GM13976 (cell line): Measurements from ENCODE around the gene PTPRG.

ENCODE experiments used
- DNase-seq: peaks from one replicate; pipeline ENCODE4 v3.0.0; 2012; ENCODE audit warnings: low spot score
- CTCF ChIP-seq: IDR thresholded peaks from 2 replicates; pipeline ENCODE4 v1.5.1; 2012; ENCODE audit warnings: borderline replicate concordance, mild to moderate bottlenecking; ENCODE audit not compliant: insufficient read depth; ENCODE audit errors: extremely low read depth, missing control alignments, control extremely low read depth
- in situ Hi-C: fragments of 300-500 bp; cut with MboI; formaldehyde crosslinking; loops from one replicate; pipeline ENCODE4 v1.12.0; 2022; ENCODE audit warnings: low sequenced_read_pairs, mixed read lengths, inconsistent platforms; ENCODE audit not compliant: unreplicated experiment

The PTPRG gene

GRCh38 chr3:61945657-61946056, 384.3 kb downstream of the PTPRG start:
- in situ Hi-C loops: no loop called here
- DNase-seq: no peak
- TF ChIP-seq CTCF: no peak

GRCh38 chr3:61946570-61947324, 385.4 kb downstream of the PTPRG start:
- in situ Hi-C loops: no loop called here
- DNase-seq: no peak
- TF ChIP-seq CTCF: no peak

GRCh38 chr3:61947456-61947855, 386.1 kb downstream of the PTPRG start:
- no peak for TF ChIP-seq CTCF

GRCh38 chr3:61948699-61949305, 387.4 kb downstream of the PTPRG start:
- DNase-seq: no peak
- in situ Hi-C loops: no loop called here
- TF ChIP-seq CTCF: no peak

More at GRCh38 chr3:61947456-61947855, 386.1 kb downstream of the PTPRG start:
- in situ Hi-C loops: no loop called here
- DNase-seq: no peak

- TF ChIP-seq CTCF: no peak
- DNase-seq: no peak
- in situ Hi-C loops: no loop called here
These were observed 392.7 kb downstream of the PTPRG start for GRCh38 chr3:61954097-61954540.

GRCh38 chr3:61955483-61955882, 394.1 kb downstream of the PTPRG start:
- in situ Hi-C loops: no loop called here
- TF ChIP-seq CTCF: no peak
- no peak for DNase-seq

GRCh38 chr3:61956236-61956635, 394.9 kb downstream of the PTPRG start:
- in situ Hi-C loops: no loop called here
- DNase-seq: no peak
- TF ChIP-seq CTCF: no peak
